GM23338 (cell line): ENCODE measurements around the gene CPD.

Source experiments
- CREB1 ChIP-seq: fragments of 250-450 bp; sonication (Bioruptor Pico); IDR thresholded peaks from 2 replicates; pipeline ENCODE4 v1.5.0; 2020; ENCODE audit warnings: low read depth, mild to moderate bottlenecking, moderate library complexity
- EZH2 ChIP-seq: fragments of 200-600 bp; sonication (generic); IDR thresholded peaks from one replicate; pipeline ENCODE4 v1.8.0; 2017; ENCODE audit warnings: antibody characterized with exemption, mild to moderate bottlenecking, low read depth; ENCODE audit not compliant: unreplicated experiment
- EZH2phosphoT487 ChIP-seq: fragments of 200-600 bp; sonication (generic); IDR thresholded peaks from one replicate; pipeline ENCODE4 v1.8.1; 2018; ENCODE audit warnings: antibody characterized with exemption; ENCODE audit not compliant: unreplicated experiment
- JUNB ChIP-seq: IDR thresholded peaks from one replicate; pipeline ENCODE4 v1.6.1; 2016; ENCODE audit warnings: antibody characterized with exemption; ENCODE audit not compliant: unreplicated experiment
- NANOG ChIP-seq: IDR thresholded peaks from 2 replicates; pipeline ENCODE4 v1.6.1; 2016; ENCODE audit warnings: antibody characterized with exemption, borderline replicate concordance
- POLR2AphosphoS5 ChIP-seq: IDR thresholded peaks from 2 replicates; pipeline ENCODE4 v1.6.1; 2016; ENCODE audit warnings: antibody characterized with exemption, low read depth
- STAT1 ChIP-seq: IDR thresholded peaks from one replicate; pipeline ENCODE4 v1.6.1; 2016; ENCODE audit warnings: antibody characterized with exemption; ENCODE audit not compliant: unreplicated experiment
- ZNF114 ChIP-seq: fragments of 250-450 bp; sonication (Bioruptor Pico); IDR thresholded peaks from 2 replicates; pipeline ENCODE4 v1.5.0; 2020; ENCODE audit warnings: mild to moderate bottlenecking, moderate library complexity
- ZNF331 ChIP-seq: fragments of 250-450 bp; sonication (Bioruptor Pico); IDR thresholded peaks from 2 replicates; pipeline ENCODE4 v1.5.0; 2020; ENCODE audit warnings: low read depth, mild to moderate bottlenecking, moderate library complexity
- TF ChIP-seq, protein P1 (sequence below), 2 experiments: fragments of 200-600 bp in 1 of 2; sonication (generic) in 1 of 2; conservative IDR thresholded peaks; 2 replicates each; pipeline versions ENCODE4 v1.5.1 to v1.6.1; 2016 to 2017; ENCODE audit warnings: antibody characterized with exemption in 2 of 2, low read depth in 2 of 2, mild to moderate bottlenecking in 2 of 2, moderate library complexity in 1 of 2
- TF ChIP-seq, protein P2 (sequence below): IDR thresholded peaks from 2 replicates; pipeline ENCODE4 v1.6.1; 2016; ENCODE audit warnings: antibody characterized with exemption
- TF ChIP-seq, protein P3 (sequence below): IDR thresholded peaks from one replicate; pipeline ENCODE4 v1.6.1; 2018; ENCODE audit warnings: antibody characterized with exemption; ENCODE audit not compliant: unreplicated experiment
- TF ChIP-seq, protein P4 (sequence below): fragments of 250-450 bp; sonication (Bioruptor Pico); IDR thresholded peaks from 2 replicates; pipeline ENCODE4 v1.5.0; 2020; ENCODE audit warnings: mild to moderate bottlenecking, moderate library complexity

DNA sequence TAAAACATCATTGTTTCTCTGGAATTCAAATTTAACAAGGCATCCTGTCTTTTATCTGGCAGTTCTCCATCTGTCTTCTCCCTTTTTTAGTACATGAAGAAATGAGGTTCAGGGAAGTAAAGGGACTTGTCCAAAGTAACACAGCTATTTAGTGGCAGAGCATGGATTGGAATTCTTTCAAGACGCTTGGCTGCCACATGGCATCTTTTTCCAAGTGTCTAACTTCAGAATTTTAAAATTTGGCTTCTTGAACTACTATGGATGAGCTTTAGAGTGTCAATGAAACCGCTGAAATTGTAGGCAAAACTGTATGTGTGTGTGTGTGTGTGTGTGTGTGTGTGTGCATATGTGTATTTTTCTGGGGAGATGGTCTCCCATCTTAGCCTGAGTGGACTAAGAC lies 39.6 kb upstream of the CPD start:
- TF ChIP-seq, protein P1, sequence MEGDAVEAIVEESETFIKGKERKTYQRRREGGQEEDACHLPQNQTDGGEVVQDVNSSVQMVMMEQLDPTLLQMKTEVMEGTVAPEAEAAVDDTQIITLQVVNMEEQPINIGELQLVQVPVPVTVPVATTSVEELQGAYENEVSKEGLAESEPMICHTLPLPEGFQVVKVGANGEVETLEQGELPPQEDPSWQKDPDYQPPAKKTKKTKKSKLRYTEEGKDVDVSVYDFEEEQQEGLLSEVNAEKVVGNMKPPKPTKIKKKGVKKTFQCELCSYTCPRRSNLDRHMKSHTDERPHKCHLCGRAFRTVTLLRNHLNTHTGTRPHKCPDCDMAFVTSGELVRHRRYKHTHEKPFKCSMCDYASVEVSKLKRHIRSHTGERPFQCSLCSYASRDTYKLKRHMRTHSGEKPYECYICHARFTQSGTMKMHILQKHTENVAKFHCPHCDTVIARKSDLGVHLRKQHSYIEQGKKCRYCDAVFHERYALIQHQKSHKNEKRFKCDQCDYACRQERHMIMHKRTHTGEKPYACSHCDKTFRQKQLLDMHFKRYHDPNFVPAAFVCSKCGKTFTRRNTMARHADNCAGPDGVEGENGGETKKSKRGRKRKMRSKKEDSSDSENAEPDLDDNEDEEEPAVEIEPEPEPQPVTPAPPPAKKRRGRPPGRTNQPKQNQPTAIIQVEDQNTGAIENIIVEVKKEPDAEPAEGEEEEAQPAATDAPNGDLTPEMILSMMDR (conservative IDR thresholded peaks at IDR 0.05; ENCODE audit: low read depth in 2 of 2): no peak
- TF ChIP-seq EZH2 (no peak), POLR2AphosphoS5 (no peak), EZH2phosphoT487 (no peak), CREB1 (CRISPR knock-in tag) (no peak), JUNB (no peak), ZNF114 (CRISPR knock-in tag) (no peak), NANOG (no peak), ZNF331 (CRISPR knock-in tag) (no peak), STAT1 (no peak)
- TF ChIP-seq, protein P2, sequence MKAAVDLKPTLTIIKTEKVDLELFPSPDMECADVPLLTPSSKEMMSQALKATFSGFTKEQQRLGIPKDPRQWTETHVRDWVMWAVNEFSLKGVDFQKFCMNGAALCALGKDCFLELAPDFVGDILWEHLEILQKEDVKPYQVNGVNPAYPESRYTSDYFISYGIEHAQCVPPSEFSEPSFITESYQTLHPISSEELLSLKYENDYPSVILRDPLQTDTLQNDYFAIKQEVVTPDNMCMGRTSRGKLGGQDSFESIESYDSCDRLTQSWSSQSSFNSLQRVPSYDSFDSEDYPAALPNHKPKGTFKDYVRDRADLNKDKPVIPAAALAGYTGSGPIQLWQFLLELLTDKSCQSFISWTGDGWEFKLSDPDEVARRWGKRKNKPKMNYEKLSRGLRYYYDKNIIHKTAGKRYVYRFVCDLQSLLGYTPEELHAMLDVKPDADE: no peak
- TF ChIP-seq, protein P3, sequence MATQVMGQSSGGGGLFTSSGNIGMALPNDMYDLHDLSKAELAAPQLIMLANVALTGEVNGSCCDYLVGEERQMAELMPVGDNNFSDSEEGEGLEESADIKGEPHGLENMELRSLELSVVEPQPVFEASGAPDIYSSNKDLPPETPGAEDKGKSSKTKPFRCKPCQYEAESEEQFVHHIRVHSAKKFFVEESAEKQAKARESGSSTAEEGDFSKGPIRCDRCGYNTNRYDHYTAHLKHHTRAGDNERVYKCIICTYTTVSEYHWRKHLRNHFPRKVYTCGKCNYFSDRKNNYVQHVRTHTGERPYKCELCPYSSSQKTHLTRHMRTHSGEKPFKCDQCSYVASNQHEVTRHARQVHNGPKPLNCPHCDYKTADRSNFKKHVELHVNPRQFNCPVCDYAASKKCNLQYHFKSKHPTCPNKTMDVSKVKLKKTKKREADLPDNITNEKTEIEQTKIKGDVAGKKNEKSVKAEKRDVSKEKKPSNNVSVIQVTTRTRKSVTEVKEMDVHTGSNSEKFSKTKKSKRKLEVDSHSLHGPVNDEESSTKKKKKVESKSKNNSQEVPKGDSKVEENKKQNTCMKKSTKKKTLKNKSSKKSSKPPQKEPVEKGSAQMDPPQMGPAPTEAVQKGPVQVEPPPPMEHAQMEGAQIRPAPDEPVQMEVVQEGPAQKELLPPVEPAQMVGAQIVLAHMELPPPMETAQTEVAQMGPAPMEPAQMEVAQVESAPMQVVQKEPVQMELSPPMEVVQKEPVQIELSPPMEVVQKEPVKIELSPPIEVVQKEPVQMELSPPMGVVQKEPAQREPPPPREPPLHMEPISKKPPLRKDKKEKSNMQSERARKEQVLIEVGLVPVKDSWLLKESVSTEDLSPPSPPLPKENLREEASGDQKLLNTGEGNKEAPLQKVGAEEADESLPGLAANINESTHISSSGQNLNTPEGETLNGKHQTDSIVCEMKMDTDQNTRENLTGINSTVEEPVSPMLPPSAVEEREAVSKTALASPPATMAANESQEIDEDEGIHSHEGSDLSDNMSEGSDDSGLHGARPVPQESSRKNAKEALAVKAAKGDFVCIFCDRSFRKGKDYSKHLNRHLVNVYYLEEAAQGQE: no peak
- TF ChIP-seq, protein P4, sequence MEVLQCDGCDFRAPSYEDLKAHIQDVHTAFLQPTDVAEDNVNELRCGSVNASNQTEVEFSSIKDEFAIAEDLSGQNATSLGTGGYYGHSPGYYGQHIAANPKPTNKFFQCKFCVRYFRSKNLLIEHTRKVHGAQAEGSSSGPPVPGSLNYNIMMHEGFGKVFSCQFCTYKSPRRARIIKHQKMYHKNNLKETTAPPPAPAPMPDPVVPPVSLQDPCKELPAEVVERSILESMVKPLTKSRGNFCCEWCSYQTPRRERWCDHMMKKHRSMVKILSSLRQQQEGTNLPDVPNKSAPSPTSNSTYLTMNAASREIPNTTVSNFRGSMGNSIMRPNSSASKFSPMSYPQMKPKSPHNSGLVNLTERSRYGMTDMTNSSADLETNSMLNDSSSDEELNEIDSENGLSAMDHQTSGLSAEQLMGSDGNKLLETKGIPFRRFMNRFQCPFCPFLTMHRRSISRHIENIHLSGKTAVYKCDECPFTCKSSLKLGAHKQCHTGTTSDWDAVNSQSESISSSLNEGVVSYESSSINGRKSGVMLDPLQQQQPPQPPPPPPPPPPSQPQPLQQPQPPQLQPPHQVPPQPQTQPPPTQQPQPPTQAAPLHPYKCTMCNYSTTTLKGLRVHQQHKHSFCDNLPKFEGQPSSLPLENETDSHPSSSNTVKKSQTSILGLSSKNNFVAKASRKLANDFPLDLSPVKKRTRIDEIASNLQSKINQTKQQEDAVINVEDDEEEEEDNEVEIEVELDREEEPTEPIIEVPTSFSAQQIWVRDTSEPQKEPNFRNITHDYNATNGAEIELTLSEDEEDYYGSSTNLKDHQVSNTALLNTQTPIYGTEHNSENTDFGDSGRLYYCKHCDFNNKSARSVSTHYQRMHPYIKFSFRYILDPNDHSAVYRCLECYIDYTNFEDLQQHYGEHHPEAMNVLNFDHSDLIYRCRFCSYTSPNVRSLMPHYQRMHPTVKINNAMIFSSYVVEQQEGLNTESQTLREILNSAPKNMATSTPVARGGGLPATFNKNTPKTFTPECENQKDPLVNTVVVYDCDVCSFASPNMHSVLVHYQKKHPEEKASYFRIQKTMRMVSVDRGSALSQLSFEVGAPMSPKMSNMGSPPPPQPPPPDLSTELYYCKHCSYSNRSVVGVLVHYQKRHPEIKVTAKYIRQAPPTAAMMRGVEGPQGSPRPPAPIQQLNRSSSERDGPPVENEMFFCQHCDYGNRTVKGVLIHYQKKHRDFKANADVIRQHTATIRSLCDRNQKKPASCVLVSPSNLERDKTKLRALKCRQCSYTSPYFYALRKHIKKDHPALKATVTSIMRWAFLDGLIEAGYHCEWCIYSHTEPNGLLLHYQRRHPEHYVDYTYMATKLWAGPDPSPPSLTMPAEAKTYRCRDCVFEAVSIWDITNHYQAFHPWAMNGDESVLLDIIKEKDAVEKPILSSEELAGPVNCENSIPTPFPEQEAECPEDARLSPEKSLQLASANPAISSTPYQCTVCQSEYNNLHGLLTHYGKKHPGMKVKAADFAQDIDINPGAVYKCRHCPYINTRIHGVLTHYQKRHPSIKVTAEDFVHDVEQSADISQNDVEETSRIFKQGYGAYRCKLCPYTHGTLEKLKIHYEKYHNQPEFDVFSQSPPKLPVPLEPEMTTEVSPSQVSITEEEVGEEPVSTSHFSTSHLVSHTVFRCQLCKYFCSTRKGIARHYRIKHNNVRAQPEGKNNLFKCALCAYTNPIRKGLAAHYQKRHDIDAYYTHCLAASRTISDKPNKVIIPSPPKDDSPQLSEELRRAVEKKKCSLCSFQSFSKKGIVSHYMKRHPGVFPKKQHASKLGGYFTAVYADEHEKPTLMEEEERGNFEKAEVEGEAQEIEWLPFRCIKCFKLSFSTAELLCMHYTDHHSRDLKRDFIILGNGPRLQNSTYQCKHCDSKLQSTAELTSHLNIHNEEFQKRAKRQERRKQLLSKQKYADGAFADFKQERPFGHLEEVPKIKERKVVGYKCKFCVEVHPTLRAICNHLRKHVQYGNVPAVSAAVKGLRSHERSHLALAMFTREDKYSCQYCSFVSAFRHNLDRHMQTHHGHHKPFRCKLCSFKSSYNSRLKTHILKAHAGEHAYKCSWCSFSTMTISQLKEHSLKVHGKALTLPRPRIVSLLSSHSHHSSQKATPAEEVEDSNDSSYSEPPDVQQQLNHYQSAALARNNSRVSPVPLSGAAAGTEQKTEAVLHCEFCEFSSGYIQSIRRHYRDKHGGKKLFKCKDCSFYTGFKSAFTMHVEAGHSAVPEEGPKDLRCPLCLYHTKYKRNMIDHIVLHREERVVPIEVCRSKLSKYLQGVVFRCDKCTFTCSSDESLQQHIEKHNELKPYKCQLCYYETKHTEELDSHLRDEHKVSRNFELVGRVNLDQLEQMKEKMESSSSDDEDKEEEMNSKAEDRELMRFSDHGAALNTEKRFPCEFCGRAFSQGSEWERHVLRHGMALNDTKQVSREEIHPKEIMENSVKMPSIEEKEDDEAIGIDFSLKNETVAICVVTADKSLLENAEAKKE (CRISPR knock-in tag): no peak
